ENCODE results near the gene FGF19.

- TF ChIP-seq CTCF (IDR thresholded peaks at IDR 0.05) (no peak), POLR2A (IDR thresholded peaks at IDR 0.05) (no peak), EP300 (IDR thresholded peaks at IDR 0.05) (no peak), POLR2AphosphoS5 (IDR thresholded peaks at IDR 0.05) (no peak)
Observed at GRCh38 chr11:69730500-69730899, 26.7 kb upstream of the FGF19 start.
